Naive thymus-derived CD4-positive, alpha-beta T cell (primary cell): ENCODE data around the gene TMEM208. TPM values are rescaled to one million over a fixed set of nuclear protein-coding genes. Genes with fewer than 3 reads are reported as not detected.

ENCODE experiments used
- ATAC-seq: fragments of 150-1000 bp; cut with Tn5 transposase; 2 replicates; pipeline ENCODE4 v1.10.0; 2021; ENCODE audit warnings: mild to moderate bottlenecking, moderate library complexity
- CTCF ChIA-PET: fragments of 350-600 bp; sonication (Branson Sonifier 250); formaldehyde crosslinking; loops from one replicate; lab custom pipeline; 2021; ENCODE audit warnings: antibody characterized with exemption; lab: Charles Lee
- POLR2A ChIA-PET: fragments of 350-600 bp; sonication (Branson Sonifier 250); formaldehyde crosslinking; loops from one replicate; lab custom pipeline; 2021; ENCODE audit warnings: antibody characterized with exemption, inconsistent platforms; lab: Charles Lee
- DNase-seq, 9 donors: peaks; one replicate each; pipeline versions ENCODE4 v3.0.0 to v3.0.0-alpha.2; 2020 to 2022; ENCODE audit warnings: mixed read lengths in 1 of 9
- H3K27ac ChIP-seq: one replicate; pipeline ENCODE4 v1.7.0; 2013; ENCODE audit warnings: mild to moderate bottlenecking, low read depth, low read length, moderate library complexity
- H3K27me3 ChIP-seq, 2 donors: one replicate each; pipeline ENCODE4 v1.7.0; 2013; ENCODE audit warnings: low read length in 2 of 2, mild to moderate bottlenecking in 2 of 2, moderate library complexity in 2 of 2; ENCODE audit not compliant: control insufficient read depth in 2 of 2, insufficient read depth in 2 of 2
- H3K36me3 ChIP-seq, 3 experiments: 1 replicate in 2 of 3; 2 replicates in 1 of 3; pipeline ENCODE4 v1.7.0; 2013; ENCODE audit warnings: low read length in 3 of 3, mild to moderate bottlenecking in 3 of 3, moderate library complexity in 1 of 3; ENCODE audit not compliant: insufficient read depth in 3 of 3, control insufficient read depth in 2 of 3
- H3K4me1 ChIP-seq, 2 donors: one replicate each; pipeline ENCODE4 v1.7.0; 2013; ENCODE audit warnings: low read length in 2 of 2, mild to moderate bottlenecking in 2 of 2, moderate library complexity in 1 of 2; ENCODE audit not compliant: control insufficient read depth in 2 of 2, insufficient read depth in 2 of 2
- H3K4me3 ChIP-seq: 2 replicates; pipeline ENCODE4 v1.7.0; 2013; ENCODE audit warnings: mild to moderate bottlenecking, low read length
- H3K9me3 ChIP-seq, 3 experiments: 1 replicate in 2 of 3; 2 replicates in 1 of 3; pipeline ENCODE4 v1.7.0; 2013; ENCODE audit warnings: low read length in 3 of 3; ENCODE audit not compliant: control insufficient read depth in 2 of 3
- H3K27ac Mint-ChIP-seq, 9 donors: one replicate each; pipeline ENCODE4 v1.8.0; 2020 to 2022; ENCODE audit warnings: mixed read lengths in 9 of 9, mild to moderate bottlenecking in 8 of 9, moderate library complexity in 5 of 9, inconsistent platforms in 2 of 9
- H3K27me3 Mint-ChIP-seq, 5 donors: one replicate each; pipeline ENCODE4 v1.8.0; 2021 to 2022; ENCODE audit warnings: mixed read lengths in 5 of 5, mild to moderate bottlenecking in 1 of 5
- H3K36me3 Mint-ChIP-seq, 5 donors: one replicate each; pipeline ENCODE4 v1.8.0; 2020 to 2022; ENCODE audit warnings: mixed read lengths in 5 of 5, mild to moderate bottlenecking in 3 of 5, inconsistent platforms in 1 of 5
- H3K4me1 Mint-ChIP-seq, 7 donors: one replicate each; pipeline ENCODE4 v1.8.0; 2020 to 2022; ENCODE audit warnings: mixed read lengths in 7 of 7, mild to moderate bottlenecking in 3 of 7, inconsistent platforms in 1 of 7
- H3K4me3 Mint-ChIP-seq, 10 donors: one replicate each; pipeline ENCODE4 v1.8.0; 2020 to 2022; ENCODE audit warnings: mild to moderate bottlenecking in 10 of 10, mixed read lengths in 10 of 10, moderate library complexity in 6 of 10, inconsistent platforms in 2 of 10
- H3K9me3 Mint-ChIP-seq, 11 donors: one replicate each; pipeline ENCODE4 v1.8.0; 2020 to 2022; ENCODE audit warnings: mixed read lengths in 11 of 11, mild to moderate bottlenecking in 4 of 11, inconsistent platforms in 1 of 11, moderate library complexity in 1 of 11
- intact Hi-C, 2 donors: fragments of 100-400 bp; cut with micrococcal nuclease; formaldehyde crosslinking; loops; one replicate each; pipeline ENCODE4 v1.15.1; 2023
- polyA plus RNA-seq, 2 donors: library from polyadenylated mRNA; unstranded; fragments of 300-500 nt; fragmentation: Illumina TruSeq; gene quantifications; one replicate each; pipeline ENCODE4 v1.2.3, GENCODE V29; 2021
- total RNA-seq, 6 experiments: library from RNA in 5 of 6; stranded (reverse) in 5 of 6; gene quantifications; 1 replicate in 5 of 6; 2 replicates in 1 of 6; pipeline ENCODE4 v1.2.3 and lab custom pipeline; 2021 to 2026

TMEM208 gene
- total and polyA plus RNA-seq, 7 experiments from 2014 or later: 27.6 to 88.3 (median 40.1) TPM

DNA sequence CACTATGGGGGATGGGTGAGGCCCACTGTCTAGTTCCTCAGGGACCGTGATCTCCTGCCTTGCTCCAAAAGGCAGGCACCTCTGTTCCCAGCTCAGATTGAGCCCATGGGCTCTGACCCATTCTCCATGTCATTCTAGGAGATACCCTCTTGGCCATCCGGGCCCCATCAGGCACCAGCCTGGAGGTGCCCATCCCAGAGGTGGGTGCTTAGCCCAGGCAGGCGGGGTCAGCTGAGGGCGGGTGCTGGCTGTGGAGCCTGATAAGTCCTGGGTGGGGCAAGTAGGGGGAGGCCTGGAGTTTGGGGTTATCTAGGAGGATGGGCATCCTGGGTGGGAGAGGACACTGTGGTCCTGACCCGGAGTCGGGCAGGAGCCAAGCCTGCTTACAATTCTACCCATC is 32.7 kb upstream of the TMEM208 start:
- no peaks in the 10 kb centered on the region for H3K9me3 Mint-ChIP-seq
- H3K27me3 Mint-ChIP-seq: no peaks in the 10 kb centered on the region
- no peak overlapping the region for H3K4me3 ChIP-seq
- H3K36me3 Mint-ChIP-seq: peaks cover 5 to 24% (median 10%) of the 10 kb centered on the region in 5 donors
- H3K27ac ChIP-seq: peak overlapping the region; percentile 94
- H3K27ac Mint-ChIP-seq: peak overlapping the region in 7 of 9 donors; percentile 8 to 93 (median 62)
- intact Hi-C loops: no loop called here
- H3K36me3 ChIP-seq: peaks cover 7 to 55% (median 23%) of the 10 kb centered on the region in 3 experiments
- ATAC-seq: no peak
- H3K4me1 Mint-ChIP-seq: peaks cover 22 to 55% (median 46%) of the 10 kb centered on the region in 7 donors
- peak overlapping the region in 9 of 10 donors; percentile 83 to 93 (median 92) for H3K4me3 Mint-ChIP-seq
- ChIA-PET CTCF (interaction anchor here (0.8 kb wide), 2 partner anchors 8 to 242 kb away, joined by 3 read pairs; no protein-coding TSS in a partner anchor), POLR2A (interaction anchor here (1.2 kb wide), 2 partner anchors 10 to 32 kb away, joined by 3 to 4 read pairs; partner anchors contain the start of gene TMEM208)
- no peaks in the 10 kb centered on the region for H3K27me3 ChIP-seq
- peaks cover 22 to 26% of the 10 kb centered on the region in 2 donors for H3K4me1 ChIP-seq
- no peaks in the 10 kb centered on the region for H3K9me3 ChIP-seq
- no peak for DNase-seq

DNA sequence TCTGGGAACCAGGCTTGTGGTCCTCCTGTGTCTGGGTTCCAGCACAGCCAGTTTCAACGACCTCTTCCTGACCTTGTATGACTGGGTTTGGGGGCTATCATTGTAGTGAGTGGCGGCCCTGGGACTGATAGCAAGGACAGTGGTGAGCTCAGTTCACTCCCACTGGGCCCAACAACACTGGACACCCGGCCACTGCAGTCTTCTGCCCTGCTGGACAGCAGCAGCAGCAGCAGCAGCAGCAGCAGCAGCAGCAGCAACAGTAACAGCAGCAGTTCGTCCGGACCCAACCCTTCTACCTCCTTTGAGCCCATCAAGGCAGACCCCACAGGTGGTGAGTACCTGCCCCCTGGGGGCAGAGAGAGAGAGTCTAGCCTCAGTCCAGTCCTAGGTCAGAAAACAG is 31.3 kb upstream of the TMEM208 start:
- H3K27me3 ChIP-seq: no peaks in the 10 kb centered on the region
- Mint-ChIP-seq H3K27me3 (no peaks in the 10 kb centered on the region), H3K36me3 (peaks cover 5 to 27% (median 10%) of the 10 kb centered on the region in 5 donors), H3K4me1 (peaks cover 22 to 55% (median 46%) of the 10 kb centered on the region in 7 donors), H3K9me3 (no peaks in the 10 kb centered on the region), H3K27ac (peak overlapping the region in 4 of 9 donors; percentile 41 to 76 (median 54)), H3K4me3 (peak overlapping the region in 2 of 10 donors; percentile 24)
- CTCF ChIA-PET: no interaction called here
- H3K4me1 ChIP-seq: peaks cover 22 to 26% of the 10 kb centered on the region in 2 donors
- intact Hi-C loops: no loop called here
- POLR2A ChIA-PET: no interaction called here
- H3K4me3 ChIP-seq: no peak overlapping the region
- H3K9me3 ChIP-seq: no peaks in the 10 kb centered on the region
- DNase-seq (no peak), ATAC-seq (no peak)
- no peak overlapping the region for H3K27ac ChIP-seq
- H3K36me3 ChIP-seq: peaks cover 7 to 61% (median 23%) of the 10 kb centered on the region in 3 experiments

DNA sequence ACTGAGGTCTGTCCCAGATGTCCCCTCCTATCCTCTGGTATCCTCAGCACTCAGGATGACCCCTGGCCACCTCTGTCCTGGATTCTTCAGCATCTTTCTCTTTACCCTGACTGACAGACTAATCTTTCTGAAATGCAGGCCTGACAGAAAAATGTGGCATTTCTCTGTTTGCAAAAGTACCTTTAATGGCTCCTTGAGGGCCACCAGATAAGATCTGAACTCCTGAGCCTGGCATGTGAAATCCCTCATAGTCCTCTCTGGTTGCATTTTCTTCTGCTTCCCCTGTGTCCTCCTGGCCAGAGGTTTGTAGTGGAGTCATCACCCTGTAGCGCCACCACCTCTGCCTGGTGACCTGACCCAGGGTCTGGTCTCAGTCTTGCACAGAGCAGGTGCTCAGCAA is 30.0 kb upstream of the TMEM208 start:
- peaks cover 7 to 71% (median 26%) of the 10 kb centered on the region in 3 experiments for H3K36me3 ChIP-seq
- peaks cover 19% of the 10 kb centered on the region in 2 donors for H3K4me1 ChIP-seq
- H3K36me3 Mint-ChIP-seq: peaks cover 5 to 27% (median 10%) of the 10 kb centered on the region in 5 donors
- ATAC-seq (no peak), DNase-seq (no peak)
- no peaks in the 10 kb centered on the region for H3K9me3 Mint-ChIP-seq
- intact Hi-C loops: no loop called here
- no peak overlapping the region for H3K4me3 ChIP-seq
- H3K9me3 ChIP-seq: no peaks in the 10 kb centered on the region
- H3K27ac Mint-ChIP-seq: peak overlapping the region in 4 of 9 donors; percentile 45 to 69 (median 60)
- no peaks in the 10 kb centered on the region for H3K27me3 ChIP-seq
- H3K4me3 Mint-ChIP-seq: no peak overlapping the region
- no peak overlapping the region for H3K27ac ChIP-seq
- ChIA-PET CTCF (interaction anchor here (0.6 kb wide), 1 partner anchor 22 kb away, joined by 4 read pairs; no protein-coding TSS in a partner anchor), POLR2A (interaction anchor here (0.5 to 0.8 kb wide), 2 partner anchors 30 to 409 kb away, joined by 3 to 4 read pairs; no protein-coding TSS in a partner anchor)
- no peaks in the 10 kb centered on the region for H3K27me3 Mint-ChIP-seq
- H3K4me1 Mint-ChIP-seq: peaks cover 22 to 47% (median 38%) of the 10 kb centered on the region in 7 donors

DNA sequence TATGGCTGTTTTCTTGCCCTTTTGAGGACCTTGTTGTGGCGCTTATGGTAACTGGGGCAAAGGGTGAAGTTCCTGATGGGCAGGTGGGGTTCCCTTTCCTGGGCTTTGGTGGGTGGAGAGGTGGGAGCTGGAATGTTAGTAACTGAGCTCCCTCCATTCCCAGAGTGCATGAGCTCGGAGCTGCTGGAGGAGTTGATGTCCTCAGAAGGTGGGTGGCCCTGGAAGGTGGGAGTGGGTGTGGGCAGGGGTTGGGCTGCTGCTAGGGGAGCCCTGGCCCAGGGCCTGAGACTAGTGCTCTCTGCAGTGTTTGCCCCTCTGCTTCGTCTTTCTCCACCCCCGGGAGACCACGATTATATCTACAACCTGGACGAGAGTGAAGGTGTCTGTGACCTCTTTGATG is 29.2 kb upstream of the TMEM208 start:
- POLR2A ChIA-PET: interaction anchor here (1.3 kb wide), 2 partner anchors 11 to 29 kb away, joined by 5 read pairs; partner anchors contain the start of gene TMEM208
- Mint-ChIP-seq H3K4me3 (no peak overlapping the region), H3K4me1 (peaks cover 17 to 42% (median 33%) of the 10 kb centered on the region in 7 donors), H3K27me3 (no peaks in the 10 kb centered on the region), H3K9me3 (no peaks in the 10 kb centered on the region), H3K36me3 (peaks cover 5 to 24% (median 10%) of the 10 kb centered on the region in 5 donors), H3K27ac (peak overlapping the region in 2 of 9 donors; percentile 12 to 67)
- intact Hi-C loops: no loop called here
- ATAC-seq: no peak
- Histone ChIP-seq H3K27me3 (no peaks in the 10 kb centered on the region), H3K4me1 (peaks cover 15 to 16% of the 10 kb centered on the region in 2 donors), H3K36me3 (peaks cover 7 to 80% (median 26%) of the 10 kb centered on the region in 3 experiments), H3K9me3 (no peaks in the 10 kb centered on the region), H3K4me3 (no peak overlapping the region), H3K27ac (no peak overlapping the region)
- CTCF ChIA-PET: interaction anchor here (0.6 to 1.3 kb wide), 3 partner anchors 13 to 245 kb away, joined by 3 to 4 read pairs (median 3); no protein-coding TSS in a partner anchor
- DNase-seq: no peak

DNA sequence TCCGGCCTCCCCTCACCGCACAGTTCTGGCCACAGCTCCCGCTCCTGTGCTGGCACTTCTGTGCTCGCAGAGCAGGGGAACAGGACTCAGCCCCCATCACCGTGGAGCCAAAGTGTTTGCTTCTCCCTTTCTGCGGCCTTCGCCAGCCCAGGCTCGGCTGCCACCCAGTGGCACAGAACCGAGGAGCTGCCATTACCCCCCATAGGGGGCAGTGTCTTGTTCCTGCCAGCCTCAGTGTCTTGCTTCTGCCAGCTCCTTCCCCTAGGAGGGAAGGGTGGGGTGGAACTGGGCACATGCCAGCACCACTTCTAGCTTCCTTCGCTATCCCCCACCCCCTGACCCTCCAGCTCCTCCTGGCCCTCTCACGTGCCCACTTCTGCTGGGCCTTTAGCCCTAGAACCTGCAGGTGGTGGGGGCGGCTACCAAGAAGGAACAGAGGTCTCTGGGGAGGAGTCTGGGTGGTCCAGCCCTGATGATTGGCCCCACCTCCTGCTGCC is 28.6 kb upstream of the TMEM208 start:
- peak overlapping the region in 1 of 10 donors; percentile 58 for H3K4me3 Mint-ChIP-seq
- peaks cover 7 to 85% (median 26%) of the 10 kb centered on the region in 3 experiments for H3K36me3 ChIP-seq

DNA sequence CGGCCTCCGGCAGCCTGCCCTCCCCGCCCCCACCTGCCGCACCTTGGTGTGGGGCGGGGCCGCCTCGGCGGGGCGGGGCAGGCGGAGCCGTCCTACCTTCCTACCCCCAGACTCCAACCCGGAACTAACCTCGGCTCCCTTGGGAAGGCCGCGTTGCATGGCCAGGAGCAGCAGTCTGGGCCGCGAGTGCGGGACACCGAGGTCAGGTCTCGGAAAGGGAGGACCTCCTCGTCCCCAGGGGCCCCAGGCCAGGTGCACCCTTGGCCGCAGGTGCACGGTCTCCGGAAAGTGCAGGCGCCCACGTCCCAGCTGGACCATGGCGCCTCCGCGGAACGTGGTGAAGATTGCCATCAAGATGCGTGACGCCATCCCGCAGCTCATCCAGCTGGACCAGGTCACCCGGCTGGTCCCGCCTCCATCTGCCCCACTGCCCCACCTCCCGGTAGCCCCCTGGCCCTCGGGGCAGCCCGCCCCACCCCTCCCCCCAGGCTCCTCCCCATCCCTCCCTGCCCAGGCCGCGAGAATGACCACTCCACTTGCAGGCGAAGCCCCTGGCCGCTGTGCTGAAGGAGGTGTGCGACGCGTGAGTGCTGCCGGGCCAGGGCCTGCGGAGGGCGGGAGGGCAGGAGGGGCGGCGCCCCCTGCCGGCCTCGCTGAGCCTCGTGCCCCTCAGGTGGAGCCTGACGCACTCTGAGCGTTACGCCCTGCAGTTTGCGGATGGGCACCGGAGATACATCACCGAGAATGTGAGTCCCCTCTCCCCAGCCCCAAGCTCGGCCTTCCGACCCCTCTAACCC is 27.7 kb upstream of the TMEM208 start, which contains the start of gene ELMO3:
Gene ELMO3, plus strand, starts transcription at position 121 of the 797 bp plus-strand sequence. Its CDS starts 196 bp downstream, at position 317.
- Mint-ChIP-seq H3K4me3 (peak within 1 kb of the TSS in 2 of 10 donors; percentile 32 to 58), H3K36me3 (peaks cover 5 to 19% (median 10%) of the 10 kb centered on the region in 5 donors), H3K27ac (peak within 1 kb of the TSS in 3 of 9 donors; percentile 12 to 37 (median 12)), H3K4me1 (peaks cover 15 to 27% (median 18%) of the 10 kb centered on the region in 7 donors), H3K27me3 (no peaks in the 10 kb centered on the region), H3K9me3 (no peaks in the 10 kb centered on the region)
- Histone ChIP-seq H3K4me1 (peaks cover 0 to 1% of the 10 kb centered on the region in 2 donors), H3K9me3 (no peaks in the 10 kb centered on the region), H3K4me3 (no peak within 1 kb of the TSS), H3K27me3 (no peaks in the 10 kb centered on the region), H3K27ac (no peak within 1 kb of the TSS), H3K36me3 (peaks cover 7 to 89% (median 23%) of the 10 kb centered on the region in 3 experiments)
- intact Hi-C loops: no loop called here
- ChIA-PET CTCF (interaction anchor here (1.0 to 1.3 kb wide), 2 partner anchors 14 to 24 kb away, joined by 3 to 4 read pairs; no protein-coding TSS in a partner anchor), POLR2A (interaction anchor here (1.3 kb wide), 1 partner anchor 28 kb away, joined by 5 read pairs; the partner anchor contains the start of gene TMEM208)
- ATAC-seq (peak; percentile 14), DNase-seq (no peak)

More for the DNA sequence above, 28.6 kb upstream of the TMEM208 start:
- peaks cover 15 to 36% (median 27%) of the 10 kb centered on the region in 7 donors for H3K4me1 Mint-ChIP-seq
- ATAC-seq: peak; percentile 71
- DNase-seq: peak in 2 of 9 donors; percentile 17 to 25
- H3K36me3 Mint-ChIP-seq: peaks cover 5 to 22% (median 10%) of the 10 kb centered on the region in 5 donors
- H3K27ac Mint-ChIP-seq: peak overlapping the region in 3 of 9 donors; percentile 12 to 37 (median 12)
- no peaks in the 10 kb centered on the region for H3K27me3 Mint-ChIP-seq
- CTCF ChIA-PET: interaction anchor here (0.5 to 1.3 kb wide), 3 partner anchors 13 to 422 kb away, joined by 3 to 4 read pairs (median 3); no protein-coding TSS in a partner anchor
- H3K9me3 Mint-ChIP-seq: no peaks in the 10 kb centered on the region
- POLR2A ChIA-PET: interaction anchor here (1.3 kb wide), 2 partner anchors 11 to 29 kb away, joined by 5 read pairs; partner anchors contain the start of gene TMEM208
- Histone ChIP-seq H3K4me1 (peaks cover 9 to 11% of the 10 kb centered on the region in 2 donors), H3K27ac (no peak overlapping the region), H3K27me3 (no peaks in the 10 kb centered on the region), H3K4me3 (no peak overlapping the region), H3K9me3 (no peaks in the 10 kb centered on the region)
- intact Hi-C loops: no loop called here
